Measurements from ENCODE around the gene DCDC2B. TPM values are rescaled to one million over a fixed set of nuclear protein-coding genes. Genes with fewer than 3 reads are reported as not detected.

DCDC2B gene
- total RNA-seq, 1 experiment from 2014 or later, result not detected

GRCh38 chr1:32187850-32188249 is 21.0 kb upstream of the DCDC2B start:
- H3K4me1 Mint-ChIP-seq, result no peaks in the 10 kb centered on the region
- H3K9me3 Mint-ChIP-seq, result no peaks in the 10 kb centered on the region
- no peak for ATAC-seq
- TF ChIP-seq HMGXB4 (CRISPR knock-in tag; IDR thresholded peaks at IDR 0.05) (no peak), ELF4 (CRISPR knock-in tag; IDR thresholded peaks at IDR 0.05; ENCODE audit: low read depth) (no peak), SMAD3 (CRISPR knock-in tag; IDR thresholded peaks at IDR 0.05; ENCODE audit: borderline replicate concordance) (no peak), E2F4 (CRISPR knock-in tag; IDR thresholded peaks at IDR 0.05; ENCODE audit: borderline replicate concordance, low read depth) (no peak)
- TF ChIP-seq, protein P1, sequence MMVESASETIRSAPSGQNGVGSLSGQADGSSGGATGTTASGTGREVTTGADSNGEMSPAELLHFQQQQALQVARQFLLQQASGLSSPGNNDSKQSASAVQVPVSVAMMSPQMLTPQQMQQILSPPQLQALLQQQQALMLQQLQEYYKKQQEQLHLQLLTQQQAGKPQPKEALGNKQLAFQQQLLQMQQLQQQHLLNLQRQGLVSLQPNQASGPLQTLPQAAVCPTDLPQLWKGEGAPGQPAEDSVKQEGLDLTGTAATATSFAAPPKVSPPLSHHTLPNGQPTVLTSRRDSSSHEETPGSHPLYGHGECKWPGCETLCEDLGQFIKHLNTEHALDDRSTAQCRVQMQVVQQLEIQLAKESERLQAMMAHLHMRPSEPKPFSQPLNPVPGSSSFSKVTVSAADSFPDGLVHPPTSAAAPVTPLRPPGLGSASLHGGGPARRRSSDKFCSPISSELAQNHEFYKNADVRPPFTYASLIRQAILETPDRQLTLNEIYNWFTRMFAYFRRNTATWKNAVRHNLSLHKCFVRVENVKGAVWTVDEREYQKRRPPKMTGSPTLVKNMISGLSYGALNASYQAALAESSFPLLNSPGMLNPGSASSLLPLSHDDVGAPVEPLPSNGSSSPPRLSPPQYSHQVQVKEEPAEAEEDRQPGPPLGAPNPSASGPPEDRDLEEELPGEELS (CRISPR knock-in tag; IDR thresholded peaks at IDR 0.05), result no peak
- H3K36me3 Mint-ChIP-seq, result peaks cover 78% of the 10 kb centered on the region
- no peaks in the 10 kb centered on the region for H3K27me3 Mint-ChIP-seq (ENCODE audit: low read depth)
- no peak overlapping the region for H3K27ac Mint-ChIP-seq
- H3K4me3 Mint-ChIP-seq, result no peak overlapping the region
- DNase-seq (ENCODE audit: low spot score), result no peak
- ChIA-PET POLR2A (interaction anchor here (1.1 kb wide), 1 partner anchor 10 kb away, joined by 4 read pairs; no protein-coding TSS in a partner anchor), CTCF (no interaction called here)

DNA sequence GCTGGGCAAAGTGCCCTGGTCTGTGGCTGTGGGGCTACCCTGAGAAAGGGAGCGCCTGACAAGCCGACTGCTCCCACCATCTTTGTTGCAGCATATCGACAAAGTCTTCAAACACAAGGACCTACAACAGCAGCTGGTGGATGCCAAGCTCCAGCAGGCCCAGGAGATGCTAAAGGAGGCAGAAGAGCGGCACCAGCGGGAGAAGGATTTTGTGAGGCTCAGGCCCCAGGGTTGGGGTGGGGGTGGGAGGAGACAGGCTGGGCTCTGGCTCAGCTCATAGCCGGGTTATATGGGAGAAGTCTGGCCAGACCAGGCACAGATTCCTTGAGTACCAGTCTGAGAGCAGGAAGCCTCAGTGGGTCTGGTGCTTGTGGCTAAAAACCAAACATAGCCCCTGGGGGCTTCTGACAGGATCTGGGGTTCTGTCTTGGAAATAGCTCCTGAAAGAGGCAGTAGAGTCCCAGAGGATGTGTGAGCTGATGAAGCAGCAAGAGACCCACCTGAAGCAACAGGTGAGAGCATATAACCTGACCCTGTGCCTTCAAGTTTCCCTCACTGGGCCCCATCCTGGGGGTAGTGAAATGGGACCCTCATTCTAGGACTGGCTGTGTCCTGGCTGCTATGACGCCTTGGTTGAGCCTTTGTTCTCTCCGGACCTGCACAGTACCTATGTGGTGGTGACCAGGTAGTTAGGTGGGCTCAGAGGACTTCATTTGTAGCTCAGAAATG is 16.5 kb upstream of the DCDC2B start:
- ChIA-PET CTCF (no interaction called here), POLR2A (interaction anchor here (0.5 to 1.0 kb wide), 3 partner anchors 39 to 71 kb away, joined by 3 read pairs; no protein-coding TSS in a partner anchor)
- no peak overlapping the region for H3K4me3 Mint-ChIP-seq
- H3K27ac Mint-ChIP-seq, result no peak overlapping the region
- no peaks in the 10 kb centered on the region for H3K27me3 Mint-ChIP-seq (ENCODE audit: low read depth)
- peaks cover 93% of the 10 kb centered on the region for H3K36me3 Mint-ChIP-seq
- peaks cover under 1% of the 10 kb centered on the region; the same call in 1 of the 2 replicates for H3K4me1 Mint-ChIP-seq
- ATAC-seq (no peak), DNase-seq (ENCODE audit: low spot score) (no peak)
- H3K9me3 Mint-ChIP-seq, result no peaks in the 10 kb centered on the region
- TF ChIP-seq TCF7 (CRISPR knock-in tag; IDR thresholded peaks at IDR 0.05; ENCODE audit: low read depth) (no peak), ELF4 (CRISPR knock-in tag; IDR thresholded peaks at IDR 0.05; ENCODE audit: low read depth) (no peak), RORB (CRISPR knock-in tag; IDR thresholded peaks at IDR 0.05) (no peak), TEAD4 (CRISPR knock-in tag; IDR thresholded peaks at IDR 0.05) (no peak), CBFB (CRISPR knock-in tag; IDR thresholded peaks at IDR 0.05; ENCODE audit: low read depth) (no peak), ZNF263 (CRISPR knock-in tag; IDR thresholded peaks at IDR 0.05; ENCODE audit: low read depth) (no peak), RELA (CRISPR knock-in tag; IDR thresholded peaks at IDR 0.05; ENCODE audit: borderline replicate concordance) (no peak), ZBTB43 (CRISPR knock-in tag; IDR thresholded peaks at IDR 0.05) (no peak), E2F4 (CRISPR knock-in tag; IDR thresholded peaks at IDR 0.05; ENCODE audit: borderline replicate concordance, low read depth) (no peak), ESRRA (CRISPR knock-in tag; IDR thresholded peaks at IDR 0.05; ENCODE audit: borderline replicate concordance) (no peak), MXD4 (CRISPR knock-in tag; IDR thresholded peaks at IDR 0.05; ENCODE audit: borderline replicate concordance) (no peak), CTCF (IDR thresholded peaks at IDR 0.05) (no peak), NFYB (CRISPR knock-in tag; conservative IDR thresholded peaks at IDR 0.05; ENCODE audit: low read depth) (no peak), NFATC4 (CRISPR knock-in tag; IDR thresholded peaks at IDR 0.05) (no peak), ZNF281 (CRISPR knock-in tag; IDR thresholded peaks at IDR 0.05) (no peak)
